HepG2 (cell line): ENCODE data around the gene TRANK1. TPM values are rescaled to one million over a fixed set of nuclear protein-coding genes. Genes with fewer than 3 reads are reported as not detected.

Source experiments
- ATAC-seq: fragments of 200-7000 bp; cut with Tn5 transposase; 3 replicates; pipeline ENCODE4 v1.9.1; 2020; ENCODE audit warnings: mild to moderate bottlenecking, moderate library complexity
- BruUV-seq: library from RNA; stranded (reverse); fragments of 400-500 nt; replicated peaks from 2 replicates; lab custom pipeline; 2021; lab: Mats Ljungman, UMichigan
- CTCF ChIA-PET: fragments of 300-600 bp; formaldehyde crosslinking; extraction: SDS; loops from one replicate; lab custom pipeline; 2021; ENCODE audit warnings: low total read pairs, inconsistent platforms, low intra/inter-chr PET ratio; lab: Yijun Ruan, JAX
- POLR2A ChIA-PET: fragments of 350-600 bp; sonication (Branson Sonifier 250); formaldehyde crosslinking; loops from one replicate; lab custom pipeline; 2020; ENCODE audit warnings: antibody characterized with exemption, inconsistent platforms; lab: Yijun Ruan, JAX
- DNase-seq: peaks from one replicate; pipeline ENCODE4 v3.0.0-alpha.2; 2015; ENCODE audit warnings: low spot score
- FAIRE-seq: peaks from 3 replicates; lab custom pipeline; 2011; peaks lifted over from hg19 to GRCh38; lab: Jason Lieb, UNC
- H2AFZ ChIP-seq: one replicate; pipeline ENCODE4 v1.6.1; 2011; ENCODE audit warnings: low read length, inconsistent platforms
- H3K27ac ChIP-seq: fragments of 300-600 bp; 3 replicates; pipeline ENCODE4 v1.8.0; 2011; ENCODE audit warnings: mixed run types, mild to moderate bottlenecking, mixed read lengths, low read length, inconsistent platforms; ENCODE audit not compliant: insufficient read depth; ENCODE audit errors: extremely low read length
- H3K27me3 ChIP-seq, 2 experiments: fragments of 200-600 bp in 1 of 2; 2 replicates in 1 of 2; 3 replicates in 1 of 2; pipeline versions ENCODE4 v1.6.0 to v1.8.0; 2011; ENCODE audit warnings: low read length in 2 of 2, mild to moderate bottlenecking in 2 of 2, moderate library complexity in 2 of 2, inconsistent platforms in 1 of 2; ENCODE audit not compliant: insufficient read depth in 2 of 2, control insufficient read depth in 1 of 2
- H3K36me3 ChIP-seq, 2 experiments: fragments of 200-600 bp in 1 of 2; replicated peaks in 1 of 2; 2 replicates in 1 of 2; 3 replicates in 1 of 2; pipeline versions ENCODE4 v1.5.1 to v1.8.0; 2011; ENCODE audit warnings: low read length in 2 of 2, inconsistent platforms in 1 of 2; ENCODE audit not compliant: insufficient read depth in 2 of 2, control insufficient read depth in 1 of 2
- H3K4me1 ChIP-seq: 2 replicates; pipeline ENCODE4 v1.5.1; 2012; ENCODE audit warnings: low read length, inconsistent platforms; ENCODE audit not compliant: insufficient read depth
- H3K4me2 ChIP-seq: 2 replicates; pipeline ENCODE4 v1.6.0; 2011; ENCODE audit warnings: low read depth, low read length, inconsistent platforms
- H3K4me3 ChIP-seq, 3 experiments: fragments of 200-600 bp in 1 of 3; sonication (generic), shearing (Covaris generic) in 1 of 3; replicated peaks in 1 of 3; 2 replicates each; pipeline ENCODE4 v1.5.1; 2011 to 2016; ENCODE audit warnings: low read length in 3 of 3, inconsistent platforms in 2 of 3, low read depth in 2 of 3, mild to moderate bottlenecking in 2 of 3, control low read depth in 1 of 3, mixed read lengths in 1 of 3; ENCODE audit not compliant: insufficient read depth in 1 of 3
- H3K79me2 ChIP-seq: one replicate; pipeline ENCODE4 v1.6.1; 2011; ENCODE audit warnings: low read length, inconsistent platforms; ENCODE audit not compliant: insufficient read depth
- H3K9ac ChIP-seq: 2 replicates; pipeline ENCODE4 v1.6.0; 2011; ENCODE audit warnings: mild to moderate bottlenecking, low read depth, low read length, inconsistent platforms; ENCODE audit not compliant: insufficient read depth
- H3K9me3 ChIP-seq: 2 replicates; pipeline ENCODE4 v1.5.1; 2012; ENCODE audit warnings: mild to moderate bottlenecking, low read length
- H4K20me1 ChIP-seq: 2 replicates; pipeline ENCODE4 v1.6.0; 2011; ENCODE audit warnings: inconsistent platforms, mild to moderate bottlenecking, low read length, moderate library complexity; ENCODE audit not compliant: insufficient read depth
- ATF4 ChIP-seq, 2 experiments: fragments of 450-650 bp in 1 of 2; sonication (generic) in 1 of 2; formaldehyde crosslinking; IDR thresholded peaks; 2 replicates each; pipeline versions ENCODE4 v1.5.0 to v1.8.0; 2020 to 2022; ENCODE audit warnings: mild to moderate bottlenecking in 1 of 2, missing genetic modification reagents in 1 of 2
- CREB1 ChIP-seq, 2 experiments: fragments of 450-650 bp in 1 of 2; IDR thresholded peaks; 2 replicates each; pipeline ENCODE4 v1.6.1; 2016 to 2017; ENCODE audit warnings: control low read depth in 1 of 2, mild to moderate bottlenecking in 1 of 2, missing compliant biosample characterization in 1 of 2, missing genetic modification characterization in 1 of 2
- FOSL2 ChIP-seq: sonication (generic); formaldehyde crosslinking; IDR thresholded peaks from 2 replicates; pipeline ENCODE4 v1.4.0; 2020; ENCODE audit warnings: missing genetic modification reagents
- FOXA3 ChIP-seq: IDR thresholded peaks from 2 replicates; pipeline ENCODE4 v1.6.1; 2016; ENCODE audit warnings: missing genetic modification reagents, missing compliant biosample characterization
- GATAD2A ChIP-seq: IDR thresholded peaks from 2 replicates; pipeline ENCODE4 v1.6.1; 2016
- HMG20A ChIP-seq: IDR thresholded peaks from 2 replicates; pipeline ENCODE4 v1.6.1; 2016; ENCODE audit warnings: borderline replicate concordance
- TFDP2 ChIP-seq: sonication (generic); formaldehyde crosslinking; IDR thresholded peaks from 2 replicates; pipeline ENCODE4 v1.4.0; 2020; ENCODE audit warnings: missing genetic modification reagents
- ZFP90 ChIP-seq: sonication (generic); formaldehyde crosslinking; IDR thresholded peaks from 2 replicates; pipeline ENCODE4 v1.8.0; 2022; ENCODE audit warnings: missing genetic modification reagents, mild to moderate bottlenecking, inconsistent platforms, borderline replicate concordance
- whole genome bisulfite sequencing: methylation state at CpG from one replicate; pipeline ENCODE4 v1.1.6; 2017; ENCODE audit warnings: low lambda C conversion rate; 5-methylcytosine and 5-hydroxymethylcytosine counted together
- in situ Hi-C: cut with HindIII; loops from 2 replicates; pipeline ENCODE4 v1.10.0; 2017; ENCODE audit warnings: low pct_unique_long_range_greater_than_20kb; ENCODE audit not compliant: extremely low pct_ligation_motif_present
- intact Hi-C: fragments of 100-400 bp; cut with micrococcal nuclease; formaldehyde crosslinking; loops from one replicate; pipeline ENCODE4 v1.10.0; 2022; ENCODE audit not compliant: unreplicated experiment
- polyA plus RNA-seq, 8 experiments: library from polyadenylated mRNA; depleted of rRNA in 3 of 8; stranded (reverse) in 7 of 8; unstranded in 1 of 8; fragments of >200 nt; fragmentation: Illumina TruSeq in 4 of 8; extraction: Trizol in 4 of 8; gene quantifications; 2 replicates each; pipeline versions ENCODE4 v1.2.1 to v1.2.3, GENCODE V29; 2011 to 2016; ENCODE audit warnings: low read depth in 4 of 8, missing spikeins in 1 of 8, mixed read lengths in 1 of 8; ENCODE audit not compliant: insufficient read depth in 1 of 8
- total RNA-seq, 5 experiments: library from RNA; depleted of rRNA; stranded (reverse); fragments of >200 nt; fragmentation: Illumina TruSeq; extraction: Trizol; gene quantifications; 2 replicates each; pipeline ENCODE4 v1.2.3, GENCODE V29; 2016; ENCODE audit warnings: low read depth in 1 of 5

TRANK1 gene
- total and polyA plus RNA-seq, 2 of the 13 experiments (the other 11 are each of a cell fraction or from before 2014, with no cell fraction given) = 0.13 to 0.32 TPM

GRCh38 chr3:36911990-36912804, 32.7 kb downstream of the TRANK1 start:
- BruUV-seq = no TSS peak
- H3K27ac ChIP-seq = no peak overlapping the region
- no peak overlapping the region for H3K4me3 ChIP-seq
- intact Hi-C loops = no loop called here
- H3K4me1 ChIP-seq = peaks cover 16% of the 10 kb centered on the region; the same call in 1 of the 2 replicates
- no peaks in the 10 kb centered on the region for H3K36me3 ChIP-seq
- H3K9ac ChIP-seq = no peak overlapping the region; the same call in 1 of the 2 replicates
- H3K79me2 ChIP-seq = no peaks in the 10 kb centered on the region
- CTCF ChIA-PET = no interaction called here
- DNase-seq = peak; percentile 10
- H2AFZ ChIP-seq = no peak overlapping the region
- H3K4me2 ChIP-seq = peak overlapping the region; percentile 34
- 6% methylated on average over 4 of the region's 4 CpGs for WGBS
- POLR2A ChIA-PET = no interaction called here
- FAIRE-seq = no peak
- H3K9me3 ChIP-seq = no peaks in the 10 kb centered on the region
- H4K20me1 ChIP-seq = no peaks in the 10 kb centered on the region
- peak; percentile 72 for ATAC-seq
- no peaks in the 10 kb centered on the region for H3K27me3 ChIP-seq
- peak; percentile 39; the same call in 1 of the 2 replicates for TF ChIP-seq FOXA3 (CRISPR knock-in tag)
- TF ChIP-seq TFDP2 (CRISPR knock-in tag) = no peak
- peak; percentile 87 for TF ChIP-seq FOSL2 (CRISPR knock-in tag)
- no peak for TF ChIP-seq HMG20A (CRISPR knock-in tag)
- peak in 1 of 2 experiments; percentile 59; a peak in 2 of 4 replicates for TF ChIP-seq ATF4 (CRISPR knock-in tag; IDR thresholded peaks at IDR 0.05)
- TF ChIP-seq GATAD2A (CRISPR knock-in tag) = peak; percentile 10; the same call in 1 of the 2 replicates
- no peak for TF ChIP-seq ZFP90 (CRISPR knock-in tag)
- TF ChIP-seq CREB1 (IDR thresholded peaks at IDR 0.05) = peak; percentile 58; the same call in 1 of the 2 replicates
- TF ChIP-seq CREB1 (CRISPR knock-in tag; IDR thresholded peaks at IDR 0.05) = no peak
- TF ChIP-seq, all 625 proteins: peak for 5
- in situ Hi-C loops = no loop called here
